HTERT RPE-1 (cell line): ENCODE data around the gene COA7.
"Not testable (repeated sequence)": the region's sequence is repeated elsewhere in the genome, so short reads cannot be mapped to it uniquely, and the experiment has no call there.

Experiments
- in situ Hi-C: fragments of 300-500 bp; cut with MboI; formaldehyde crosslinking; loops from 4 replicates; pipeline ENCODE4 v1.14.3; 2020; ENCODE audit warnings: low sequenced_read_pairs

COA7 gene

GRCh38 chr1:52706941-52707926 is 9.1 kb upstream of the COA7 start:
- in situ Hi-C loops = no loop called here

DNA sequence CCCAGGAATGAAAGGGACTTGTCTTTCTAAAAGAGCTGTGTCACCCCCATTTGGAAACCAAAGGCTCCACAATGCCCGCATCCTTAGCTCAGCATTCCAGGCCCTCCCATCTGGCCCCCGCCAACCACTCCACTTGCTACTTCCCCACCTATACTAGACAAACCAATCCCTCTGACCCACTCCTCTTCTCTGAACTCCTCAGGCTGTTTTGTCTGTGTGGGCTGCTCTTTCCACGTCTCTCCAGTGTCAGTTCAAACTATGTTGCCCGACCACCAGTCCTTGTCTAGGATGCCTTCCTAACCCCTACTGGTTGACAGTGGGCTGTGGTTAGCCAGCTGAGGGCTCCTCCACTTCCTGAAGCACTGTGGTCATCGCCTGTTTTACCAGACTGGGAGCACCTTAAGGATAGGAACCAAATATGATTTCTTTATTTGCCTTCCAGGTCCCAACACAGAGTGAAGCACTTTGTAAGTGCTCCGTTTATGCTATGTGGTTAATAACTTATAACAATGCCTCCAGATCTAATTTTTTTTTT is 8.1 kb upstream of the COA7 start:
- in situ Hi-C loops = no loop called here

DNA sequence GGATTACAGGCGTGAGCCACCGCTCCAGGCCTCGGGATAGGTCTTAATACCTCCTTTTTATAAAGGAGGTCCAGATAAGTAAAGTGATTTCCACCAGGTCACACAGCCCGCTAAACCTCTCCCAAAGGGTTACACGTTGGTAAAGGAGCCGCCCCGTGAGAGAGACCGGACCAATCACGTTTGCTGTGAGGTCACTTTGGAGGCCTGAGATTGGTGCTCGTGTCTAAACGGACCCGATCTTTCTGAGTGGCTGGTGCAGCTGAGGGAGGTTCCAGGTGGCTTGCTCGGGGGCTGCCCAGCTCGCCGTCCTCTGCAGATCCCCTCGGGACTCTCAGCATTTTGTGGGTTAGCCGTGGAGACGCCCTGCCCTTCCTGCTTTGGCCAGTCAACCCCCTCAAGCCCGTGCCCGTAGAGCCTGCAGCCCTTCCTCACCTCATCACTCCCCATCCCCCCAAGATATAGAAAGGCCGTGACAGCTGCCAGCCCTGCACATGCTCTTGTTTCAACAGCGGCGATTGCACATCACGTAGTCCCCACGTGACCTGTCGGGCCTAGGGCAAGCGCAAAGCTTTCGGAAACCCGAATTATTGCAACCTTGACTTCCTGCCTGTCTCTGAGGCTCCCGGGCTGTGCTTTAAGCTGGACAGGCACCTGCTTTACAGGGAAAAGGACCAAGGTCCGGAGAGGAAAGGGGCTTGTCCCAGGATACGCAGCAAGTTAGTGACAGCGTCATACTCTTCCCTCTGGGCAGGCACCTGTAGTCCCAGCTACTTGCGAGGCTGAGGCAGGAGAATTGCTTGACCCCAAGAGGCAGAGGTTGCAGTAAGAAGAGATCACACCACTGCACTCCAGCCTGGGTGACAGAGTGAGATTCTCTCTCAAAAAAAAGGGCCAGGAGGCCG is 5.0 kb upstream of the COA7 start:
- in situ Hi-C loops = no loop called here

GRCh38 chr1:52695627-52696026 is 2.5 kb downstream of the COA7 start:
- in situ Hi-C loops = no loop called here

GRCh38 chr1:52693843-52694242 is 4.3 kb downstream of the COA7 start:
- in situ Hi-C loops = no loop called here

DNA sequence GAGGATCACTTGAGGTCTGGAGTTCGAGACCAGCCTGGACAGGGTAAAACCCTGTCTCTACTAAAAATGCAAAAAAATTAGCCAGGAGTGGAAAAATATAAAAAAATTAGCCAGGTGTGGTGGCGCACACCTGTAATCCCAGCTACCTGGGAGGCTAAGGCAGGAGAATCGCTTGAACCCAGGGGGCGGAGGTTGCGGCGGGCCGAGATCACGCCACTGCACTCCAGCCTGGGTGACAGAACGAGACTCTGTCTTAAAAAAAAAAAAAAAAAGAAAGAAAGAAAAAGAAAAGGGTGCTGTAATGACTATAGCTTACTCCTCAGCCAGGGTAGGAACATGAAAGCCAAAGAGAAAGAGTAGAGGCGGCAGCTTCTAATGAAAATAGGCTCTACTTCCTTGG is 4.8 kb downstream of the COA7 start:
- in situ Hi-C loops = not testable (repeated sequence)

- in situ Hi-C loops = no loop called here
These were observed 5.5 kb downstream of the COA7 start for GRCh38 chr1:52692697-52693096.

DNA sequence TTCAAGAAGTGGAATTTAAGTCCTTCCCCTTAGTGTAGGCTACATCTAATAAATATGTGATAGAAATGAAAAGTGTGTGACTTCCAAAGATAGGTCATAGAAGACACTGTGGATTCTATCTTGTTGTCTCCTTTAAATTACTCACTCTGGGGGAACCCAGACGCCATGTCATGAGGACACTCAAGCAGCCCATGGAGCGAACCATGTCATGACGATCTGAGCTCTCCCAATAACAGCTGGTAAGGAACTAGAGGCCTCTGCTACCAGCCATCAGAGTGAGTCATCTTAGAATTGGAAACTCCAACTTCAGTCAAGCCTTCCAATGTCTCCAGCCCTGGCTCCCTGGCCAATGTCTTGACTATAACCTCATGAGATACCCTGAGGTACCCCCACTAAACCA is 6.3 kb downstream of the COA7 start:
- in situ Hi-C loops = no loop called here

DNA sequence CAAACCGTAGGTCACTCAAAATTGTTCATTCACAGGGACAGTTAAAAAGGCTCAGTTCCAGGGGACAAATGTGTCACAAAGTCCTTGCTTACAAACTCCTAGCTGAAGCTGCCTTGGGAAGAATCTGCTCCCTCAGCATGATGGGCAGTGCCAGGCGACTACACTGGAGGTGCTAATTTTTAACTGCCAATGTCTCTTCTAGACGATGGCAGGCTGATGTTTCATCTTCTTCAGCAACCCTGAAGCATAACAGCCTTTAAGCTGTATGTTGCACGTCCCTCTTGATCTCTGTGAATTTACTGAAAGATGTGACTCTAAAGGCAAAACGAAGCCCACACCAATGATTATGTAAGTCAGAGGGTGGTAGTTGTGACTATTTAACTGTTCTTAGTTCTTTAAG is 11.3 kb downstream of the COA7 start:
- in situ Hi-C loops = no loop called here

GRCh38 chr1:52686261-52686751 is 11.8 kb downstream of the COA7 start:
- in situ Hi-C loops = not testable (repeated sequence)

GRCh38 chr1:52684545-52684944 is 13.6 kb downstream of the COA7 start:
- in situ Hi-C loops = no loop called here

DNA sequence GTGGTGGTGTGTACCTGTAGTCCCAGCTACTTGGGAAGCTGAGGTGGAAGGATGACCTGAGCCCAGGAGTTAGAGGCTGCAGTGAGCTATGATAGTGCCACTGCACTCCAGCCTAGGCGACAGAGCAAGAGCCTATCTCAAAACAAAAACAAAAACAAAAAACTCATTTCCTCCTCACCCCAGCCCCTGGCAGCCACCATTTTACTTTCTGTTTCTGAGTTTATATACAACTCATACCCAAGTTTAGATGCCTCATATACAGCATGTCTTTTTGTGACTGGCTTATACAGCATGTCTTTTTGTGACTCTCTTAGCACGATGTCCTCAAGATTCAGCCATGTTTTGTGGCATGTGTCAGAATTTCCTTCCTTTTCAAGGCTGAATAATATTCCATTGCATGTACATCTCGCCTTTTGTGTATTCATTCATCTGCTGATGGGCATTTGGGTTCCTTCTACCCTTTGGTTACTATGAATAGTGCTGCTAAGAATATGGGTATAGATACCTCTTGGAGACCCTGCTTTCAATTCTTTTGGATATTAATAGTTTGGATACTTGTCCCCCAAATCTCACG is 14.7 kb downstream of the COA7 start:
- in situ Hi-C loops = no loop called here

DNA sequence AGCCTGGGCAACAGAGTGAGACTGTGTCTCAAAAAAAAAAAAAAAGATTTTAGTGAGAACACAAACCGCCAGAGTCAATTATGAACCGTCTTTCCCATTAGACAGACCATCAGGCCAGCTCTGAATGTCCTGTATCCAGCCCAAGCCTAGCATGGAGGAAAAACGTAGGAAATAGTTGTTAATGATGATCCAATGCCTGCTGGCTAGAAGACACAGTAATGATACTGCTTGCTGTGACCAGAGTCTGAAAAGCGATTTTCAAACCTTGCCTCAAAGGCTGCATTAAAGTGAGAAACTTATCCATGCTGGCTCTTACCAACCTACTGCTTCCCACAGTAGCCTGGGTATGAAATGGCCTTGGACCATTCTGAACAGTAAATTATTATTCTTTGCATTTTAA is 17.0 kb downstream of the COA7 start:
- in situ Hi-C loops = no loop called here

- in situ Hi-C loops = no loop called here
These were observed 17.8 kb downstream of the COA7 start for GRCh38 chr1:52680353-52680752.

GRCh38 chr1:52679498-52679897 is 18.6 kb downstream of the COA7 start:
- in situ Hi-C loops = no loop called here

DNA sequence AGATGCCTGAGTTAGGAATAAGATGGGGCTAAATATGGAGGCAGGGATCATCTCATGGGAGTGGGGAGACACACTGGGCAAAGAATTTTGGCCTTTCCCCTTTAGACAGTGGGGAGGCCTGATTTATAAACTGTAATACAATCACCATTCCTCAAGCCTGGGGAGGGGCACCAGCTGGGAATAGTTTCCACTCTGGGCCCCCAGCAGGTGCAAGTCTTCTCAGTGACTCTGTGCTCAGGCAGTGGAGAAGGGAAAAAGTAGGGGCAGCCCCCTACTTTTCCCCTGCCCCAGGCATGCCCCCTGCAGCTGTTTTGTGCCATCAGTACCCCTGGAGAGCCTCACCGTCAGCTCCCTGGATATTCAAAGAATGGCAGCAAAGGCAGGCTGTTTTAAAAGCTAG is 19.1 kb downstream of the COA7 start:
- in situ Hi-C loops = no loop called here

- in situ Hi-C loops = no loop called here
These were observed 20.9 kb downstream of the COA7 start for GRCh38 chr1:52677076-52677806.

DNA sequence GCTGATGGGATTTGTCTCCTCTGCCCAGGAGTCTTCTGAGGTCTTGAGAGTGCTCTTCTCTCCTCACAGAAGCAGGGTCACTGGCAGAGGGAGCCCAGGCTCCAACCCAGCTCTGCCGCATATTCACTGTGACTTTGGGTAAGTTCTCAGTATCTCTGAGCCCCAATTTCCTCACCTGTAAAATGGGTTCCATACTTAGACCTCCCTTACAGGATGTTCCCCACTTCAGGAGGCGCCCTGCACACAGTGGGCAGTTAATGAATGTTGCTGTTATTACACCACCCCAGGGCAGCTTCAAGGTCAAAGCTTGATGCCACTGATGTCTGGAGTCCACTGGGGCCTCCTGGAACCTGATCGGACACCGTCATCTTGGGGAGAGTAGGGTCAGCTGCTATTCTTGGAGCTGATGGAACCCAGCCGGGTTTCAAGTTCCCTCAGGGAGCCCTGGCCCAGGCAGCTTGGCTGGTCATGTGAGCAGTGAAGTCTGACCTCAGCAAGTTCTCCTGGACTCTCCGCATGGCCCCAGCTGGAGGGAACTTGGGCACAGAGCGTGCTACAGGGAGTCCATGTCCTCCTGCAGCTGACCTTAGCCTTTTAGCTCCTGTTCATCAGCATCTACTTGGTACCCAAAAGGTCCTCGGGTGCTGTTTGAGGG is 21.8 kb downstream of the COA7 start:
- in situ Hi-C loops = no loop called here

- in situ Hi-C loops = no loop called here
These were observed 23.4 kb downstream of the COA7 start for GRCh38 chr1:52674497-52675384.
